Cardiac septum (tissue), 1 donor: ENCODE measurements around the gene ELAVL3. TPM values are rescaled to one million over a fixed set of nuclear protein-coding genes. Genes with fewer than 3 reads are reported as not detected.
"Not testable (repeated sequence)": the region's sequence is repeated elsewhere in the genome, so short reads cannot be mapped to it uniquely, and the experiment has no call there.

ENCODE experiments used
- DNase-seq: peaks from one replicate; pipeline ENCODE4 v3.0.0-alpha.2; 2020; ENCODE audit warnings: low spot score
- intact Hi-C: fragments of 100-400 bp; cut with DNase I; formaldehyde crosslinking; loops from one replicate; pipeline ENCODE4 v1.14.0; 2022
- total RNA-seq: library from RNA; stranded (reverse); fragmentation: NEBNext Ultra II Directional; extraction: Animal tissue kit (Norgen Biotek cat#: 25700); gene quantifications from one replicate; pipeline ENCODE4 v1.2.1, GENCODE V29; 2021
- donor health status: DM: no; HTN: no; CAD: no.

The ELAVL3 gene
- total RNA-seq, 1 donor from 2014 or later: 0.89 TPM

GRCh38 chr19:11464333-11465265, 16.2 kb downstream of the ELAVL3 start:
- intact Hi-C loops: no loop called here
- DNase-seq: no peak

- intact Hi-C loops: no loop called here
- DNase-seq: no peak
Measured at GRCh38 chr19:11463391-11463790, 17.5 kb downstream of the ELAVL3 start.

- DNase-seq: no peak
- intact Hi-C loops: no loop called here
Measured at GRCh38 chr19:11461453-11461852, 19.4 kb downstream of the ELAVL3 start.

GRCh38 chr19:11460207-11460606, 20.6 kb downstream of the ELAVL3 start:
- intact Hi-C loops: no loop called here
- DNase-seq: no peak

- intact Hi-C loops, DNase-seq: not testable (repeated sequence)
Measured at GRCh38 chr19:11458912-11459311, 21.9 kb downstream of the ELAVL3 start.

GRCh38 chr19:11458236-11458900, 22.5 kb downstream of the ELAVL3 start:
- DNase-seq: no peak
- intact Hi-C loops: no loop called here

GRCh38 chr19:11457831-11458230, 23.0 kb downstream of the ELAVL3 start:
- no peak for DNase-seq
- intact Hi-C loops: no loop called here

GRCh38 chr19:11457115-11457514, 23.7 kb downstream of the ELAVL3 start:
- intact Hi-C loops: no loop called here
- DNase-seq: no peak

GRCh38 chr19:11456659-11457058, 24.2 kb downstream of the ELAVL3 start:
- no peak for DNase-seq
- intact Hi-C loops: no loop called here

- intact Hi-C loops, DNase-seq: not testable (repeated sequence)
Measured at GRCh38 chr19:11455233-11455554, 25.7 kb downstream of the ELAVL3 start.

- DNase-seq: no peak
- intact Hi-C loops: no loop called here
Measured at GRCh38 chr19:11453468-11454341, 27.1 kb downstream of the ELAVL3 start.

GRCh38 chr19:11452620-11453310, 28.1 kb downstream of the ELAVL3 start:
- intact Hi-C loops: no loop called here

GRCh38 chr19:11451871-11452619, 28.8 kb downstream of the ELAVL3 start:
- intact Hi-C loops: no loop called here
- DNase-seq: no peak

More at GRCh38 chr19:11452620-11453310, 28.1 kb downstream of the ELAVL3 start:
- DNase-seq: no peak

- DNase-seq: no peak
- intact Hi-C loops: no loop called here
Measured at GRCh38 chr19:11451327-11451870, 29.4 kb downstream of the ELAVL3 start.

- intact Hi-C loops: no loop called here
- DNase-seq: no peak
Measured at GRCh38 chr19:11450570-11451326, 30.1 kb downstream of the ELAVL3 start.

GRCh38 chr19:11448923-11449554, 31.8 kb downstream of the ELAVL3 start:
- intact Hi-C loops: loop anchor here (5.0 to 10.0 kb wide), 2 partner anchors 157 to 324 kb away; no protein-coding TSS in a partner anchor
- DNase-seq: no peak

- no peak for DNase-seq
- intact Hi-C loops: loop anchor here (5.0 to 10.0 kb wide), 2 partner anchors 156 to 324 kb away; no protein-coding TSS in a partner anchor
Measured at GRCh38 chr19:11448410-11448809, 32.4 kb downstream of the ELAVL3 start.
